Endothelial cell of umbilical vein (primary cell): Measurements from ENCODE around the gene COQ9. TPM values are rescaled to one million over a fixed set of nuclear protein-coding genes. Genes with fewer than 3 reads are reported as not detected.

Source experiments
- BruUV-seq: library from RNA; stranded (reverse); fragments of 400-500 nt; replicated peaks from 2 replicates; lab custom pipeline; 2021; lab: Mats Ljungman, UMichigan
- CTCF ChIA-PET: fragments of 300-600, 350-600 bp; sonication (Branson Sonifier 250); formaldehyde crosslinking; loops from one replicate; lab custom pipeline; 2021; ENCODE audit warnings: antibody characterized with exemption, inconsistent platforms; lab: Charles Lee
- POLR2A ChIA-PET: fragments of 300-600, 350-600 bp; sonication (Branson Sonifier 250); formaldehyde crosslinking; loops from one replicate; lab custom pipeline; 2021; ENCODE audit warnings: antibody characterized with exemption, inconsistent platforms; lab: Charles Lee
- DNase-seq: peaks from one replicate; pipeline ENCODE4 v3.0.0-alpha.2; 2011; ENCODE audit warnings: low read depth, low spot score
- FAIRE-seq: peaks from 2 replicates; lab custom pipeline; 2011; peaks lifted over from hg19 to GRCh38; lab: Jason Lieb, UNC
- H2AFZ ChIP-seq: 2 replicates; pipeline ENCODE4 v1.6.0; 2012; ENCODE audit warnings: low read depth, low read length, control low read depth, inconsistent platforms
- H3K27ac ChIP-seq: 2 replicates; pipeline ENCODE4 v1.5.1; 2011; ENCODE audit warnings: low read depth, mild to moderate bottlenecking, control low read depth, low read length, moderate library complexity; ENCODE audit not compliant: insufficient read depth
- H3K27me3 ChIP-seq, 2 experiments: 2 replicates each; pipeline versions ENCODE4 v1.6.0 to v1.6.1; 2011; ENCODE audit warnings: low read length in 2 of 2, mixed read lengths in 1 of 2; ENCODE audit not compliant: control insufficient read depth in 2 of 2, insufficient read depth in 2 of 2
- H3K36me3 ChIP-seq, 2 experiments: 2 replicates in 1 of 2; 3 replicates in 1 of 2; pipeline ENCODE4 v1.5.1; 2011; ENCODE audit warnings: low read length in 2 of 2, mild to moderate bottlenecking in 1 of 2, moderate library complexity in 1 of 2; ENCODE audit not compliant: control insufficient read depth in 2 of 2, insufficient read depth in 2 of 2; ENCODE audit errors: extremely low read depth in 1 of 2
- H3K4me1 ChIP-seq: 3 replicates; pipeline ENCODE4 v1.5.1; 2011; ENCODE audit warnings: mild to moderate bottlenecking, low read length; ENCODE audit not compliant: control insufficient read depth, insufficient read depth; ENCODE audit errors: extremely low read depth
- H3K4me2 ChIP-seq: 2 replicates; pipeline ENCODE4 v1.6.1; 2011; ENCODE audit warnings: low read length, control low read depth, mixed read lengths; ENCODE audit not compliant: insufficient read depth
- H3K4me3 ChIP-seq, 3 experiments: fragments of 200-600 bp in 1 of 3; sonication (generic), shearing (Covaris generic) in 1 of 3; replicated peaks in 1 of 3; 2 replicates each; pipeline ENCODE4 v1.5.1; 2011 to 2016; ENCODE audit warnings: control low read depth in 3 of 3, low read length in 3 of 3, mild to moderate bottlenecking in 2 of 3, inconsistent platforms in 1 of 3, low read depth in 1 of 3, moderate library complexity in 1 of 3; ENCODE audit not compliant: insufficient read depth in 1 of 3
- H3K79me2 ChIP-seq: 2 replicates; pipeline ENCODE4 v1.6.0; 2012; ENCODE audit warnings: low read length, inconsistent platforms; ENCODE audit not compliant: control insufficient read depth, insufficient read depth
- H3K9ac ChIP-seq: replicated peaks from 2 replicates; pipeline ENCODE3; 2011; ENCODE audit warnings: low read length, control low read depth; ENCODE audit not compliant: insufficient read depth; ENCODE audit errors: extremely low read depth
- H3K9me1 ChIP-seq: replicated peaks from 3 replicates; pipeline ENCODE4 v1.6.0; 2011; ENCODE audit warnings: mild to moderate bottlenecking, low read length; ENCODE audit not compliant: control insufficient read depth, insufficient read depth; ENCODE audit errors: extremely low read depth
- H3K9me3 ChIP-seq: replicated peaks from 2 replicates; pipeline ENCODE4 v1.5.1; 2012; ENCODE audit warnings: low read length, inconsistent platforms; ENCODE audit not compliant: control insufficient read depth, insufficient read depth
- H4K20me1 ChIP-seq: replicated peaks from 2 replicates; pipeline ENCODE3; 2011; ENCODE audit warnings: mild to moderate bottlenecking, low read length; ENCODE audit not compliant: control insufficient read depth, insufficient read depth; ENCODE audit errors: extremely low read depth
- CTCF ChIP-seq, 2 donors: IDR thresholded peaks; 1 replicate in 1 of 2; 2 replicates in 1 of 2; pipeline ENCODE4 v1.5.1; 2011; ENCODE audit warnings: low read length in 2 of 2, mild to moderate bottlenecking in 2 of 2, moderate library complexity in 2 of 2, control low read depth in 1 of 2, inconsistent platforms in 1 of 2, low read depth in 1 of 2; ENCODE audit not compliant: insufficient read depth in 1 of 2; ENCODE audit errors: extremely low read depth in 1 of 2
- EZH2 ChIP-seq: IDR thresholded peaks from 2 replicates; pipeline ENCODE4 v1.6.1; 2012; ENCODE audit warnings: borderline replicate concordance, low read depth, mild to moderate bottlenecking, moderate library complexity, low read length, inconsistent platforms; ENCODE audit not compliant: severe bottlenecking
- FOS ChIP-seq: IDR thresholded peaks from 2 replicates; pipeline ENCODE4 v1.6.1; 2011; ENCODE audit warnings: mild to moderate bottlenecking, low read length, moderate library complexity, borderline replicate concordance; ENCODE audit not compliant: insufficient read depth
- GATA2 ChIP-seq: IDR thresholded peaks from 2 replicates; pipeline ENCODE4 v1.7.0; 2011; ENCODE audit warnings: low read depth, mild to moderate bottlenecking, moderate library complexity, mixed read lengths, low read length; ENCODE audit not compliant: insufficient read length, insufficient read depth
- JUN ChIP-seq: IDR thresholded peaks from 2 replicates; pipeline ENCODE4 v1.6.1; 2011; ENCODE audit warnings: borderline replicate concordance, low read depth; ENCODE audit not compliant: insufficient read length, insufficient read depth
- MAX ChIP-seq: IDR thresholded peaks from 2 replicates; pipeline ENCODE4 v1.6.1; 2011; ENCODE audit not compliant: insufficient read depth, insufficient read length
- MYC ChIP-seq: IDR thresholded peaks from one replicate; pipeline ENCODE4 v1.6.1; 2011; ENCODE audit warnings: mild to moderate bottlenecking, low read depth, low read length
- POLR2A ChIP-seq: IDR thresholded peaks from 2 replicates; pipeline ENCODE4 v1.6.1; 2012; ENCODE audit warnings: low read depth, mild to moderate bottlenecking, control low read depth, low read length
- POLR2AphosphoS5 ChIP-seq: IDR thresholded peaks from 2 replicates; pipeline ENCODE4 v1.6.1; 2012; ENCODE audit warnings: low read depth, mild to moderate bottlenecking, control low read depth, low read length, moderate library complexity; ENCODE audit not compliant: insufficient read depth
- dilution Hi-C: fragments of 300-500 bp; cut with MboI; formaldehyde crosslinking; loops from one replicate; pipeline ENCODE4 v1.15.0; 2019; ENCODE audit warnings: low sequenced_read_pairs; ENCODE audit not compliant: extremely low pct_ligation_motif_present
- intact Hi-C: fragments of 100-400 bp; cut with micrococcal nuclease; formaldehyde crosslinking; loops from one replicate; pipeline ENCODE4 v1.10.0; 2022
- polyA plus RNA-seq, 4 experiments: library from polyadenylated mRNA; depleted of rRNA in 3 of 4; stranded (reverse) in 3 of 4; unstranded in 1 of 4; fragments of >200 nt; gene quantifications; 2 replicates each; pipeline versions ENCODE4 v1.2.1 to v1.2.3, GENCODE V29; 2011 to 2012; ENCODE audit warnings: missing spikeins in 1 of 4
- total RNA-seq: library from RNA; stranded (reverse); gene quantifications from 2 replicates; pipeline ENCODE4 v1.2.3, GENCODE V29; 2021

Gene COQ9
- total and polyA plus RNA-seq, 2 donors (not counting 3 experiments of a cell fraction or from before 2014, with no cell fraction given), result 42.5 to 78.3 TPM

GRCh38 chr16:57497121-57497520, 49.8 kb downstream of the COQ9 start:
- Histone ChIP-seq H3K9ac (no peak overlapping the region), H3K9me1 (no peaks in the 10 kb centered on the region), H3K27me3 (peaks cover 0 to 12% of the 10 kb centered on the region in 2 experiments), H3K4me2 (no peak overlapping the region), H4K20me1 (no peaks in the 10 kb centered on the region), H3K9me3 (no peaks in the 10 kb centered on the region), H3K79me2 (no peaks in the 10 kb centered on the region), H3K4me1 (no peaks in the 10 kb centered on the region), H3K4me3 (no peak overlapping the region), H2AFZ (no peak overlapping the region), H3K27ac (no peak overlapping the region), H3K36me3 (no peaks in the 10 kb centered on the region)
- CTCF ChIA-PET, result no interaction called here
- TF ChIP-seq GATA2 (no peak), FOS (no peak), EZH2 (no peak), POLR2A (no peak), CTCF (IDR thresholded peaks at IDR 0.05; ENCODE audit: extremely low read depth in 1 of 2, insufficient read depth in 1 of 2, low read depth in 1 of 2, low read length in 2 of 2) (no peak), MYC (no peak), MAX (no peak), JUN (no peak), POLR2AphosphoS5 (no peak)
- intact Hi-C loops, result no loop called here
- no TSS peak for BruUV-seq
- dilution Hi-C loops, result no loop called here
- no peak for FAIRE-seq
- no peak for DNase-seq
- POLR2A ChIA-PET, result no interaction called here
